K562 (cell line): ENCODE data around the gene SAMD8. TPM values are rescaled to one million over a fixed set of nuclear protein-coding genes. Genes with fewer than 3 reads are reported as not detected.

Experiments used
- BDP1 ChIP-seq: IDR thresholded peaks from 3 replicates; pipeline ENCODE4 v1.6.1; 2011; ENCODE audit not compliant: insufficient read length, insufficient read depth
- CBX3 ChIP-seq, 2 experiments: IDR thresholded peaks; 1 replicate in 1 of 2; 2 replicates in 1 of 2; pipeline ENCODE4 v1.6.1; 2012; ENCODE audit warnings: inconsistent platforms in 2 of 2, low read length in 2 of 2, borderline replicate concordance in 1 of 2, control low read depth in 1 of 2
- CTBP1 ChIP-seq: fragments of 450-650 bp; IDR thresholded peaks from 2 replicates; pipeline ENCODE4 v1.6.1; 2016; ENCODE audit warnings: borderline replicate concordance
- CXXC5 ChIP-seq: fragments of 250-450 bp; sonication (Bioruptor Pico); IDR thresholded peaks from 2 replicates; pipeline ENCODE4 v1.8.0; 2022; ENCODE audit warnings: inconsistent platforms, mild to moderate bottlenecking, moderate library complexity
- ETV1 ChIP-seq: fragments of 450-650 bp; conservative IDR thresholded peaks from 2 replicates; pipeline ENCODE4 v1.6.1; 2016; ENCODE audit warnings: missing genetic modification characterization, control low read depth, low read depth, missing compliant biosample characterization
- FOXJ2 ChIP-seq: fragments of 200-800 bp; sonication (Bioruptor generic); IDR thresholded peaks from 2 replicates; pipeline ENCODE4 v1.6.1; 2016; ENCODE audit warnings: missing genetic modification characterization, missing compliant biosample characterization
- FOXK1 ChIP-seq: sonication (generic); formaldehyde crosslinking; IDR thresholded peaks from 2 replicates; pipeline ENCODE4 v1.8.0; 2022; ENCODE audit warnings: missing genetic modification reagents, mild to moderate bottlenecking, borderline replicate concordance
- FOXP1 ChIP-seq: sonication (generic); formaldehyde crosslinking; IDR thresholded peaks from 2 replicates; pipeline ENCODE4 v1.8.0; 2022; ENCODE audit warnings: mild to moderate bottlenecking, missing genetic modification reagents
- HLTF ChIP-seq: fragments of 450-650 bp; IDR thresholded peaks from 2 replicates; pipeline ENCODE4 v1.6.1; 2016
- HMGXB4 ChIP-seq: sonication (generic); formaldehyde crosslinking; IDR thresholded peaks from 2 replicates; pipeline ENCODE4 v1.8.1; 2023; ENCODE audit warnings: mild to moderate bottlenecking, missing genetic modification reagents
- KAT2B ChIP-seq: IDR thresholded peaks from one replicate; pipeline ENCODE4 v1.6.1; 2012; ENCODE audit warnings: low read depth, mild to moderate bottlenecking, control low read depth, inconsistent platforms, low read length, moderate library complexity
- OTX1 ChIP-seq: fragments of 450-650 bp; formaldehyde crosslinking; IDR thresholded peaks from 2 replicates; pipeline ENCODE4 v1.4.0; 2022; ENCODE audit warnings: mild to moderate bottlenecking
- PRPF4 ChIP-seq: fragments of 200-400 bp; formaldehyde crosslinking; IDR thresholded peaks from one replicate; pipeline ENCODE4 v1.6.1; 2017; ENCODE audit warnings: low read length, low read depth, mild to moderate bottlenecking; ENCODE audit not compliant: insufficient read depth, poor library complexity, severe bottlenecking
- SRF ChIP-seq, 2 experiments: fragments of 250-450, 450-650 bp in 1 of 2; sonication (Bioruptor Pico) in 1 of 2; sonication (generic) in 1 of 2; formaldehyde crosslinking; IDR thresholded peaks; 2 replicates each; pipeline versions ENCODE4 v1.5.0 to v1.5.1; 2020 to 2022; ENCODE audit warnings: mild to moderate bottlenecking in 1 of 2, missing genetic modification reagents in 1 of 2
- ZFP1 ChIP-seq: fragments of 450-650 bp; formaldehyde crosslinking; IDR thresholded peaks from 2 replicates; pipeline ENCODE4 v1.4.0; 2020; ENCODE audit warnings: mild to moderate bottlenecking, mixed read lengths
- ZNF395 ChIP-seq: fragments of 200-800 bp; sonication (Bioruptor generic); IDR thresholded peaks from 2 replicates; pipeline ENCODE4 v1.6.1; 2017; ENCODE audit warnings: missing genetic modification characterization, missing compliant biosample characterization
- ZNF707 ChIP-seq: fragments of 250-450 bp; sonication (Bioruptor Pico); conservative IDR thresholded peaks from 2 replicates; pipeline ENCODE4 v1.8.0; 2022; ENCODE audit warnings: inconsistent platforms, mild to moderate bottlenecking, moderate library complexity
- polyA plus RNA-seq, 8 experiments: library from polyadenylated mRNA; depleted of rRNA in 4 of 8; stranded (reverse) in 5 of 8; unstranded in 3 of 8; fragments of >200 nt; fragmentation: Nextera tagmentation in 2 of 8; fragmentation: Illumina TruSeq in 1 of 8; extraction: Ambion mirVana in 2 of 8; extraction: Trizol in 1 of 8; gene quantifications; 2 replicates each; pipeline versions ENCODE4 v1.2.1 to v1.2.3, GENCODE V29; 2011 to 2014; ENCODE audit warnings: inconsistent platforms in 1 of 8, missing spikeins in 1 of 8
- total RNA-seq, 7 experiments: library from RNA; depleted of rRNA in 6 of 7; stranded (reverse); fragments of >200 nt in 6 of 7; fragmentation: Illumina TruSeq in 2 of 7; extraction: Trizol in 2 of 7; gene quantifications; 2 replicates each; pipeline versions ENCODE4 v1.2.1 to v1.2.3, GENCODE V29; 2011 to 2021; ENCODE audit warnings: low replicate concordance in 1 of 7
- TF ChIP-seq, protein P1 (sequence below), 2 experiments: IDR thresholded peaks; 2 replicates each; pipeline ENCODE4 v1.6.1; 2012; ENCODE audit warnings: improper control_type of control experiment in 2 of 2, low read depth in 2 of 2, low read length in 2 of 2, borderline replicate concordance in 1 of 2
- TF ChIP-seq, protein P2 (sequence below): fragments of 250-450 bp; sonication (Bioruptor Pico); IDR thresholded peaks from 2 replicates; pipeline ENCODE4 v1.4.0; 2020; ENCODE audit warnings: mild to moderate bottlenecking, moderate library complexity, borderline replicate concordance

SAMD8 gene
- total and polyA plus RNA-seq, 9 of the 15 experiments (the other 6 are each of a cell fraction or from before 2014, with no cell fraction given): 2.7 to 16.1 (median 6.2) TPM

DNA sequence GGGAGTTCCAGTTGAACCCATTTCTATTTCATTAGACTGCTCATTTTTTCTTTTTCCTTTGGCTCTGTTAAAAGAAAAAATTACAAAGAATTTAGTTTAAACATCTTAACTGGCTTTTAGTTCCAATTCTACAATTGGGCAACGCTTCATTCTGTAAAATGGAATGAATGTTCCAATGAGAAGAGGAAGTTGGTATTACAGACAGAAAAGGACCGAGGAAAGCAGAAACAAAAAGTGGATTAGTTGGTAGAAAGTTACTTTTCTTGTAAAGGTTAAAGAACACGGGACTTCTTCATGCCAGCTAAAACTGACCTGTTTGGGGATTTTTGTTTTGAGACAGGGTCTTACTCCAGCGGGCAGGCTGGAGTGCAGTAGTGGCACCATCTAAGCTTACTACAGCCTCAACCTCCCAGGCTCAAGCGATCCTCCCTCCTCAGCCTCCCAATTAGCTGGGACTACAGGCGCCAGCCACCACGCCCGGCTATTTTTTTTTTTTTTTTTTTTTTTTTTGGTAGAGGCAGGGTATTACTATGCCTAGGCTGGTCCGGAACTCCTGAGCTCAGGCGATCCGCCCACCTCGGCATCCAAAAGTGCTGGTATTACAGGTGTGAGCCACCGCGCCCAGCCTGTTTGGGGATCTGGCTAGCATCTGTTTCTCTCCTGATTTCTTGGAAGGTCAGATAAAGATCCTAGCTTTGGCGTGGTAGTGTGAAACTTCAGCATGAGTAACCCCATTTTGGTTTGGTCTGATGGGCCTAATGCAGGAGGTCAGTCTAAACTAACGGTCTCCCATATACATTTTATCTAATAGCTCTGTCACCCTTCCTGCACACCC lies 97.8 kb downstream of the SAMD8 start (continued):
- no peak; the same call in none of the 2 replicates for TF ChIP-seq CXXC5 (CRISPR knock-in tag)
- TF ChIP-seq, protein P1, sequence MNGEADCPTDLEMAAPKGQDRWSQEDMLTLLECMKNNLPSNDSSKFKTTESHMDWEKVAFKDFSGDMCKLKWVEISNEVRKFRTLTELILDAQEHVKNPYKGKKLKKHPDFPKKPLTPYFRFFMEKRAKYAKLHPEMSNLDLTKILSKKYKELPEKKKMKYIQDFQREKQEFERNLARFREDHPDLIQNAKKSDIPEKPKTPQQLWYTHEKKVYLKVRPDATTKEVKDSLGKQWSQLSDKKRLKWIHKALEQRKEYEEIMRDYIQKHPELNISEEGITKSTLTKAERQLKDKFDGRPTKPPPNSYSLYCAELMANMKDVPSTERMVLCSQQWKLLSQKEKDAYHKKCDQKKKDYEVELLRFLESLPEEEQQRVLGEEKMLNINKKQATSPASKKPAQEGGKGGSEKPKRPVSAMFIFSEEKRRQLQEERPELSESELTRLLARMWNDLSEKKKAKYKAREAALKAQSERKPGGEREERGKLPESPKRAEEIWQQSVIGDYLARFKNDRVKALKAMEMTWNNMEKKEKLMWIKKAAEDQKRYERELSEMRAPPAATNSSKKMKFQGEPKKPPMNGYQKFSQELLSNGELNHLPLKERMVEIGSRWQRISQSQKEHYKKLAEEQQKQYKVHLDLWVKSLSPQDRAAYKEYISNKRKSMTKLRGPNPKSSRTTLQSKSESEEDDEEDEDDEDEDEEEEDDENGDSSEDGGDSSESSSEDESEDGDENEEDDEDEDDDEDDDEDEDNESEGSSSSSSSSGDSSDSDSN (IDR thresholded peaks at IDR 0.05; ENCODE audit: borderline replicate concordance in 1 of 2, low read depth in 2 of 2, low read length in 2 of 2): no peak
- peak; percentile 99 for TF ChIP-seq ZNF395 (CRISPR knock-in tag)
- no peak for TF ChIP-seq BDP1
- TF ChIP-seq KAT2B: no peak
- peak in 1 of 2 experiments; percentile 24; a peak in 1 of 3 replicates for TF ChIP-seq CBX3 (IDR thresholded peaks at IDR 0.05; ENCODE audit: borderline replicate concordance in 1 of 2, low read length in 2 of 2)
- no peak for TF ChIP-seq FOXP1 (CRISPR knock-in tag)
- no peak for TF ChIP-seq CTBP1
- no peak for TF ChIP-seq SRF (CRISPR knock-in tag; IDR thresholded peaks at IDR 0.05)
- 0 out of 2 replicates have a peak, but pooled peaks have one; percentile 56 for TF ChIP-seq ZFP1
- TF ChIP-seq ZNF707 (CRISPR knock-in tag): peak; percentile 59; the same call in 1 of the 2 replicates
- no peak for TF ChIP-seq HLTF
- no peak for TF ChIP-seq FOXK1 (CRISPR knock-in tag)
- no peak for TF ChIP-seq OTX1 (CRISPR knock-in tag)
- TF ChIP-seq, protein P2, sequence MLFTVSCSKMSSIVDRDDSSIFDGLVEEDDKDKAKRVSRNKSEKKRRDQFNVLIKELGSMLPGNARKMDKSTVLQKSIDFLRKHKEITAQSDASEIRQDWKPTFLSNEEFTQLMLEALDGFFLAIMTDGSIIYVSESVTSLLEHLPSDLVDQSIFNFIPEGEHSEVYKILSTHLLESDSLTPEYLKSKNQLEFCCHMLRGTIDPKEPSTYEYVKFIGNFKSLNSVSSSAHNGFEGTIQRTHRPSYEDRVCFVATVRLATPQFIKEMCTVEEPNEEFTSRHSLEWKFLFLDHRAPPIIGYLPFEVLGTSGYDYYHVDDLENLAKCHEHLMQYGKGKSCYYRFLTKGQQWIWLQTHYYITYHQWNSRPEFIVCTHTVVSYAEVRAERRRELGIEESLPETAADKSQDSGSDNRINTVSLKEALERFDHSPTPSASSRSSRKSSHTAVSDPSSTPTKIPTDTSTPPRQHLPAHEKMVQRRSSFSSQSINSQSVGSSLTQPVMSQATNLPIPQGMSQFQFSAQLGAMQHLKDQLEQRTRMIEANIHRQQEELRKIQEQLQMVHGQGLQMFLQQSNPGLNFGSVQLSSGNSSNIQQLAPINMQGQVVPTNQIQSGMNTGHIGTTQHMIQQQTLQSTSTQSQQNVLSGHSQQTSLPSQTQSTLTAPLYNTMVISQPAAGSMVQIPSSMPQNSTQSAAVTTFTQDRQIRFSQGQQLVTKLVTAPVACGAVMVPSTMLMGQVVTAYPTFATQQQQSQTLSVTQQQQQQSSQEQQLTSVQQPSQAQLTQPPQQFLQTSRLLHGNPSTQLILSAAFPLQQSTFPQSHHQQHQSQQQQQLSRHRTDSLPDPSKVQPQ: no peak
- TF ChIP-seq HMGXB4 (CRISPR knock-in tag): no peak
- TF ChIP-seq PRPF4: no peak
- TF ChIP-seq ETV1 (tag): peak; percentile 60; the same call in 1 of the 2 replicates
- peak; percentile 36; the same call in 1 of the 2 replicates for TF ChIP-seq FOXJ2 (tag)
